Lower lobe of right lung (tissue), 2 donors: ENCODE results near the gene KPNA3. TPM values are rescaled to one million over a fixed set of nuclear protein-coding genes. Genes with fewer than 3 reads are reported as not detected.

Experiments used
- ATAC-seq, 2 donors: fragments of 200-7000 bp; cut with Tn5 transposase; one replicate each; pipeline ENCODE4 v1.9.1; 2020 to 2022; ENCODE audit warnings: mild to moderate bottlenecking in 2 of 2, moderate library complexity in 2 of 2
- DNase-seq: peaks from one replicate; pipeline ENCODE4 v3.0.0-alpha.2; 2020
- H3K27ac ChIP-seq: fragments of 200-600 bp; one replicate; pipeline ENCODE4 v1.8.0; 2022
- H3K27me3 ChIP-seq: fragments of 200-600 bp; one replicate; pipeline ENCODE4 v1.8.0; 2022; ENCODE audit warnings: low read depth
- H3K36me3 ChIP-seq: fragments of 200-600 bp; one replicate; pipeline ENCODE4 v1.8.0; 2022; ENCODE audit warnings: mild to moderate bottlenecking
- H3K4me1 ChIP-seq: fragments of 200-600 bp; one replicate; pipeline ENCODE4 v1.8.0; 2022
- H3K4me3 ChIP-seq: fragments of 200-600 bp; one replicate; pipeline ENCODE4 v1.8.0; 2022; ENCODE audit warnings: mild to moderate bottlenecking
- H3K9me3 ChIP-seq: fragments of 200-600 bp; one replicate; pipeline ENCODE4 v1.8.0; 2022
- intact Hi-C: fragments of 100-400 bp; cut with DNase I; formaldehyde crosslinking; loops from one replicate; pipeline ENCODE4 v1.11.0; 2022
- total RNA-seq: library from RNA; stranded (reverse); fragmentation: NEBNext Ultra II Directional; extraction: Animal tissue kit (Norgen Biotek cat#: 25700); gene quantifications from one replicate; pipeline ENCODE4 v1.2.1, GENCODE V29; 2021
- TF ChIP-seq, protein P1 (sequence below): fragments of 200-600 bp; IDR thresholded peaks from one replicate; pipeline ENCODE4 v1.8.0; 2022; ENCODE audit warnings: antibody characterized with exemption, mild to moderate bottlenecking
- donor health status: DM: no; HTN: yes; CAD: no; lungs with severe emphysema.

Gene KPNA3
- total RNA-seq, 1 donor from 2014 or later, result 31.9 TPM

DNA sequence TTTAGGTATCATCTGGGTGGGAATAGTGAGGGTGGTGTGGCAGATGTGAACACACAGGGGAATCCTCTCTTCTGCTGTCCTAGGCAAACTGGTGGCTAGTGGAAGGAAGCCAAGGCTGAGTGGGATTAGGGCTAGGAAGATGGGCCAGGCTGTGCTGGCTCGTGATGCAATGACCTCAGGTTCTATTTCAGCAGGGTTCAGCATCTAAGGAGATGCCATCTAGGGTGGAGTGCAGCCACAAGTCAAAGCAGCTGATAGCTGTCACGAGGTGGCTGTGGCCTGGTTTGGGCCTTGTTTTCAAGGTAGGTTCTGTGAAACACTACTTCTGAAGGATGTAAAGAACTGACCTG is 142.5 kb downstream of the KPNA3 start:
- TF ChIP-seq, protein P1, sequence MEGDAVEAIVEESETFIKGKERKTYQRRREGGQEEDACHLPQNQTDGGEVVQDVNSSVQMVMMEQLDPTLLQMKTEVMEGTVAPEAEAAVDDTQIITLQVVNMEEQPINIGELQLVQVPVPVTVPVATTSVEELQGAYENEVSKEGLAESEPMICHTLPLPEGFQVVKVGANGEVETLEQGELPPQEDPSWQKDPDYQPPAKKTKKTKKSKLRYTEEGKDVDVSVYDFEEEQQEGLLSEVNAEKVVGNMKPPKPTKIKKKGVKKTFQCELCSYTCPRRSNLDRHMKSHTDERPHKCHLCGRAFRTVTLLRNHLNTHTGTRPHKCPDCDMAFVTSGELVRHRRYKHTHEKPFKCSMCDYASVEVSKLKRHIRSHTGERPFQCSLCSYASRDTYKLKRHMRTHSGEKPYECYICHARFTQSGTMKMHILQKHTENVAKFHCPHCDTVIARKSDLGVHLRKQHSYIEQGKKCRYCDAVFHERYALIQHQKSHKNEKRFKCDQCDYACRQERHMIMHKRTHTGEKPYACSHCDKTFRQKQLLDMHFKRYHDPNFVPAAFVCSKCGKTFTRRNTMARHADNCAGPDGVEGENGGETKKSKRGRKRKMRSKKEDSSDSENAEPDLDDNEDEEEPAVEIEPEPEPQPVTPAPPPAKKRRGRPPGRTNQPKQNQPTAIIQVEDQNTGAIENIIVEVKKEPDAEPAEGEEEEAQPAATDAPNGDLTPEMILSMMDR, result no peak
- Histone ChIP-seq H3K4me3 (no peak overlapping the region), H3K27ac (no peak overlapping the region), H3K9me3 (no peaks in the 10 kb centered on the region), H3K36me3 (no peaks in the 10 kb centered on the region), H3K4me1 (peaks cover 6% of the 10 kb centered on the region), H3K27me3 (no peaks in the 10 kb centered on the region)
- no peak for ATAC-seq
- intact Hi-C loops, result no loop called here
- no peak for DNase-seq

Other genes with a start within 250 kb of the KPNA3 start
- gene RCBTB1, start 207.1 kb downstream of the KPNA3 start, total RNA-seq, result 24.9 TPM
- 7.5 TPM for gene ARL11, start 164.2 kb downstream of the KPNA3 start, total RNA-seq
- 48.4 TPM for gene EBPL, start 101.2 kb downstream of the KPNA3 start, total RNA-seq
- 11.4 TPM for gene SPRYD7, start 143.7 kb upstream of the KPNA3 start, total RNA-seq
- gene TRIM13, start 204.4 kb upstream of the KPNA3 start, total RNA-seq, result 31.1 TPM
- 2.7 TPM for gene KCNRG, start 222.8 kb upstream of the KPNA3 start, total RNA-seq